Ishikawa (cell line): Measurements from ENCODE around the gene HGS.

ENCODE experiments used
- CEBPB ChIP-seq: IDR thresholded peaks from 2 replicates; pipeline ENCODE4 v1.6.1; 2012
- FOXM1 ChIP-seq: IDR thresholded peaks from 2 replicates; pipeline ENCODE4 v1.6.1; 2012; ENCODE audit warnings: low read depth, borderline replicate concordance
- RAD21 ChIP-seq: IDR thresholded peaks from 2 replicates; pipeline ENCODE4 v1.6.1; 2012; ENCODE audit warnings: low read depth

GRCh38 chr17:81738801-81739393 lies 55.1 kb downstream of the HGS start:
- TF ChIP-seq RAD21 (no peak), CEBPB (no peak), FOXM1 (no peak)
